GM12878 (cell line): ENCODE measurements around the gene SLC4A3. TPM values are rescaled to one million over a fixed set of nuclear protein-coding genes. Genes with fewer than 3 reads are reported as not detected.

ENCODE experiments used
- ATAC-seq: fragments of 200-7000 bp; cut with Tn5 transposase; 3 replicates; pipeline ENCODE4 v1.9.1; 2020; ENCODE audit warnings: mild to moderate bottlenecking, moderate library complexity
- BruUV-seq: library from RNA; stranded (reverse); fragments of 400-500 nt; replicated peaks from 2 replicates; lab custom pipeline; 2021; lab: Mats Ljungman, UMichigan
- CTCF ChIA-PET: fragments of 300-600 bp; sonication (Branson Sonifier 250); formaldehyde crosslinking; extraction: SDS; loops from one replicate; lab custom pipeline; 2021; ENCODE audit warnings: inconsistent platforms; lab: Yijun Ruan, JAX
- POLR2A ChIA-PET: fragments of 350-600 bp; formaldehyde crosslinking; extraction: SDS; loops from one replicate; lab custom pipeline; 2021; ENCODE audit warnings: inconsistent platforms; lab: Charles Lee
- RAD21 ChIA-PET: fragments of 300-600 bp; sonication (Branson Sonifier 250); formaldehyde crosslinking; loops from one replicate; lab custom pipeline; 2023; ENCODE audit warnings: antibody characterized with exemption; ENCODE audit not compliant: unreplicated experiment; lab: Charles Lee
- SMC1A ChIA-PET: fragments of 300-600 bp; sonication (Branson Sonifier 250); formaldehyde crosslinking; loops from one replicate; lab custom pipeline; 2023; ENCODE audit not compliant: unreplicated experiment, uncharacterized antibody; lab: Charles Lee
- DNase-seq: peaks from one replicate; pipeline ENCODE4 v3.0.0-alpha.2; 2011; ENCODE audit warnings: low read depth, low spot score
- FAIRE-seq: peaks from 3 replicates; lab custom pipeline; 2011; peaks lifted over from hg19 to GRCh38; lab: Jason Lieb, UNC
- H2AFZ ChIP-seq: 2 replicates; pipeline ENCODE4 v1.6.0; 2011; ENCODE audit warnings: low read depth, low read length, control low read depth; ENCODE audit not compliant: control insufficient read depth
- H3K27ac ChIP-seq: 2 replicates; pipeline ENCODE4 v1.5.1; 2011; ENCODE audit warnings: control low read depth; ENCODE audit not compliant: control insufficient read depth, insufficient read depth
- H3K27me3 ChIP-seq, 2 experiments: replicated peaks in 1 of 2; 2 replicates each; pipeline versions ENCODE4 v1.6.0 to v1.6.1; 2011; ENCODE audit warnings: low read length in 1 of 2; ENCODE audit not compliant: control insufficient read depth in 2 of 2, insufficient read depth in 2 of 2
- H3K36me3 ChIP-seq, 2 experiments: 2 replicates each; pipeline ENCODE4 v1.5.1; 2011; ENCODE audit warnings: low read length in 1 of 2; ENCODE audit not compliant: control insufficient read depth in 2 of 2, insufficient read depth in 2 of 2
- H3K4me1 ChIP-seq: 2 replicates; pipeline ENCODE4 v1.6.1; 2011; ENCODE audit warnings: mild to moderate bottlenecking, low read length, moderate library complexity, mixed read lengths; ENCODE audit not compliant: control insufficient read depth, insufficient read depth
- H3K4me2 ChIP-seq: 2 replicates; pipeline ENCODE4 v1.6.0; 2011; ENCODE audit warnings: control low read depth; ENCODE audit not compliant: control insufficient read depth, insufficient read depth
- H3K4me3 ChIP-seq: fragments of 200-600 bp; sonication (generic); 2 replicates; pipeline ENCODE4 v1.5.1; 2016
- H3K79me2 ChIP-seq: 2 replicates; pipeline ENCODE4 v1.6.0; 2011; ENCODE audit warnings: low read length; ENCODE audit not compliant: control insufficient read depth, insufficient read depth
- H3K9ac ChIP-seq: 2 replicates; pipeline ENCODE4 v1.8.0; 2011; ENCODE audit warnings: low read length, control low read depth, mixed read lengths; ENCODE audit not compliant: control insufficient read depth, insufficient read depth
- H3K9me3 ChIP-seq: replicated peaks from 3 replicates; pipeline ENCODE4 v1.5.1; 2011; ENCODE audit warnings: mild to moderate bottlenecking, low read length; ENCODE audit not compliant: control insufficient read depth, insufficient read depth
- H4K20me1 ChIP-seq: 2 replicates; pipeline ENCODE4 v1.6.0; 2011; ENCODE audit not compliant: control insufficient read depth, insufficient read depth
- ELK1 ChIP-seq: IDR thresholded peaks from 2 replicates; pipeline ENCODE4 v1.6.1; 2012; ENCODE audit warnings: low read depth, low read length, improper control_type of control experiment
- EP300 ChIP-seq, 2 experiments: fragments of 150-350 bp in 1 of 2; IDR thresholded peaks; 2 replicates each; pipeline ENCODE4 v1.6.1; 2011 to 2012; ENCODE audit warnings: low read depth in 2 of 2, low read length in 2 of 2, borderline replicate concordance in 1 of 2, improper control_type of control experiment in 1 of 2, inconsistent platforms in 1 of 2; ENCODE audit not compliant: control insufficient read depth in 1 of 2
- ETV6 ChIP-seq, 2 experiments: fragments of 450-650 bp in 1 of 2; IDR thresholded peaks in 1 of 2; conservative IDR thresholded peaks in 1 of 2; 2 replicates each; pipeline ENCODE4 v1.6.1; 2014; ENCODE audit warnings: antibody characterized with exemption in 1 of 2, borderline replicate concordance in 1 of 2, low read depth in 1 of 2, mild to moderate bottlenecking in 1 of 2, moderate library complexity in 1 of 2
- FOXK2 ChIP-seq: fragments of 450-650 bp; IDR thresholded peaks from 2 replicates; pipeline ENCODE4 v1.6.1; 2017; ENCODE audit warnings: mild to moderate bottlenecking, moderate library complexity
- HDAC6 ChIP-seq: fragments of 200-600 bp; sonication (generic); IDR thresholded peaks from one replicate; pipeline ENCODE4 v1.8.0; 2017; ENCODE audit warnings: antibody characterized with exemption; ENCODE audit not compliant: unreplicated experiment
- NFYB ChIP-seq: IDR thresholded peaks from 2 replicates; pipeline ENCODE4 v1.6.1; 2011; ENCODE audit warnings: low read depth, mild to moderate bottlenecking, low read length, improper control_type of control experiment, moderate library complexity; ENCODE audit not compliant: insufficient read depth
- PKNOX1 ChIP-seq: fragments of 450-650 bp; IDR thresholded peaks from 2 replicates; pipeline ENCODE4 v1.6.1; 2016; ENCODE audit warnings: mild to moderate bottlenecking
- POLR2AphosphoS2 ChIP-seq: IDR thresholded peaks from 2 replicates; pipeline ENCODE4 v1.6.1; 2011; ENCODE audit warnings: low read depth, mild to moderate bottlenecking, low read length, improper control_type of control experiment, moderate library complexity
- RAD21 ChIP-seq: IDR thresholded peaks from 2 replicates; pipeline ENCODE4 v1.6.1; 2011; ENCODE audit warnings: mild to moderate bottlenecking, low read depth, low read length, moderate library complexity; ENCODE audit not compliant: insufficient read depth
- RFX5 ChIP-seq: IDR thresholded peaks from 2 replicates; pipeline ENCODE4 v1.6.1; 2011; ENCODE audit warnings: low read depth, low read length, improper control_type of control experiment
- RUNX3 ChIP-seq: IDR thresholded peaks from 2 replicates; pipeline ENCODE4 v1.6.1; 2012; ENCODE audit warnings: low read length, inconsistent platforms
- SP1 ChIP-seq: IDR thresholded peaks from one replicate; pipeline ENCODE4 v1.6.1; 2011; ENCODE audit warnings: low read depth, low read length
- SREBF2 ChIP-seq: IDR thresholded peaks from 2 replicates; pipeline ENCODE4 v1.6.1; 2012; ENCODE audit warnings: mild to moderate bottlenecking, low read length
- TCF3 ChIP-seq: IDR thresholded peaks from 2 replicates; pipeline ENCODE4 v1.6.1; 2012; ENCODE audit warnings: low read depth, mild to moderate bottlenecking, low read length, borderline replicate concordance; ENCODE audit not compliant: insufficient read depth
- TCF7 ChIP-seq: IDR thresholded peaks from 2 replicates; pipeline ENCODE4 v1.6.1; 2014; ENCODE audit warnings: antibody characterized with exemption, borderline replicate concordance
- ZBTB4 ChIP-seq: fragments of 450-650 bp; formaldehyde crosslinking; IDR thresholded peaks from 2 replicates; pipeline ENCODE4 v1.4.0; 2022; ENCODE audit warnings: mild to moderate bottlenecking, moderate library complexity
- ZNF274 ChIP-seq: IDR thresholded peaks from one replicate; pipeline ENCODE4 v1.8.0; 2011; ENCODE audit not compliant: insufficient read length, insufficient read depth
- WGBS: methylation state at CpG from one replicate; pipeline ENCODE4 v1.1.6; 2016; ENCODE audit warnings: low lambda C conversion rate; ENCODE audit not compliant: insufficient replicate concordance, insufficient coverage; ENCODE audit errors: missing lambda C conversion rate; 5-methylcytosine and 5-hydroxymethylcytosine counted together
- in situ Hi-C: fragments of 300-500 bp; cut with MboI; formaldehyde crosslinking; loops from 9 replicates; pipeline ENCODE4 v1.14.3; 2018; ENCODE audit warnings: mixed read lengths
- intact Hi-C: fragments of 100-400 bp; cut with micrococcal nuclease; formaldehyde crosslinking; loops from one replicate; pipeline ENCODE4 v1.14.2; 2022; ENCODE audit not compliant: unreplicated experiment
- polyA plus RNA-seq, 11 experiments: library from polyadenylated mRNA; depleted of rRNA in 4 of 11; unstranded in 6 of 11; stranded (reverse) in 5 of 11; fragments of >200 nt; fragmentation: Nextera tagmentation in 4 of 11; fragmentation: Illumina TruSeq in 1 of 11; extraction: Ambion mirVana in 4 of 11; extraction: Trizol in 1 of 11; gene quantifications; 1 replicate in 1 of 11; 2 replicates in 10 of 11; pipeline versions ENCODE4 v1.2.1 to v1.2.3, GENCODE V29; 2011 to 2016; ENCODE audit warnings: inconsistent platforms in 2 of 11, missing spikeins in 2 of 11, low read depth in 1 of 11
- total RNA-seq, 4 experiments: library from RNA; depleted of rRNA in 3 of 4; stranded (reverse); fragments of >200 nt in 3 of 4; fragmentation: Illumina TruSeq in 1 of 4; extraction: Trizol in 1 of 4; gene quantifications; 2 replicates each; pipeline versions ENCODE4 v1.2.1 to v1.2.3, GENCODE V29; 2013 to 2021

The SLC4A3 gene
- total and polyA plus RNA-seq, 10 of the 15 experiments (the other 5 are each of a cell fraction or from before 2014, with no cell fraction given): 0.05 to 0.08 TPM; not detected in 8

DNA sequence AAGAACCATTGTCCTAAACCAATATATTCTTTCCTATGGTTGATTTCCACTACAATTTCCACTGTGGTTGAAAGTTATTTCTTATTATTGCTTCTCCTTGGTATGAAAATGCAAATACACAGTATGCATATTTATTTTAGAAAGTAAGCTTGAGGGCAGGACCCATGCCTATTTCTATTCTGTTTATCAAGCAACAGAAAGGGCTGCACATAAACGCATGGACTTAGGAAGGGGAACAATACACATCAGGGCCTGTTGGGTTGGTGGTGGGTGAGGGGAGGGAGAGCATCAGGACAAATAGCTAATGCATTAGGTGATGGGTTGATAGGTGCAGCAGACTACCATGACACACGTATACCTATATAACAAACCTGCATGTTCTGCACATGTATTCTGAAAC, 20.7 kb downstream of the SLC4A3 start (continued):
- TF ChIP-seq ZBTB4 (CRISPR knock-in tag): no peak
- TF ChIP-seq TCF7: no peak
- TF ChIP-seq SP1: no peak
- TF ChIP-seq POLR2AphosphoS2: no peak
- no peak for TF ChIP-seq TCF3
- TF ChIP-seq RAD21: no peak
- no peak for TF ChIP-seq HDAC6

- RAD21 ChIA-PET: no interaction called here
- intact Hi-C loops: no loop called here
- SMC1A ChIA-PET: no interaction called here
- in situ Hi-C loops: no loop called here
- Histone ChIP-seq H3K9ac (no peak overlapping the region), H3K9me3 (no peaks in the 10 kb centered on the region), H3K4me3 (no peak overlapping the region), H3K4me1 (no peaks in the 10 kb centered on the region), H3K4me2 (no peak overlapping the region), H3K27me3 (peaks cover 0 to 2% of the 10 kb centered on the region in 2 experiments; a peak in 1 of 4 replicates), H3K36me3 (no peaks in the 10 kb centered on the region), H2AFZ (no peak overlapping the region), H3K79me2 (no peaks in the 10 kb centered on the region), H3K27ac (no peak overlapping the region), H4K20me1 (no peaks in the 10 kb centered on the region)
- no TSS peak for BruUV-seq
- ATAC-seq (no peak), DNase-seq (no peak), FAIRE-seq (no peak)
- POLR2A ChIA-PET: no interaction called here
- WGBS: 32% methylated on average over 4 of the region's 4 CpGs
- CTCF ChIA-PET: interaction anchor here (0.6 to 1.6 kb wide), 3 partner anchors 12 to 29 kb away, joined by 3 to 5 read pairs (median 4); no protein-coding TSS in a partner anchor
- TF ChIP-seq RUNX3: no peak
- TF ChIP-seq RFX5: no peak
- TF ChIP-seq ZNF274: no peak
- no peak for TF ChIP-seq EP300 (IDR thresholded peaks at IDR 0.05; ENCODE audit: borderline replicate concordance in 1 of 2, control insufficient read depth in 1 of 2, low read depth in 2 of 2, low read length in 2 of 2)
- TF ChIP-seq ELK1: no peak
- no peak for TF ChIP-seq NFYB
- no peak for TF ChIP-seq SREBF2
- no peak for TF ChIP-seq ETV6 (conservative IDR thresholded peaks at IDR 0.05 in 1 of 2, IDR thresholded peaks at IDR 0.05 in 1 of 2; ENCODE audit: borderline replicate concordance in 1 of 2, low read depth in 1 of 2)
- no peak for TF ChIP-seq FOXK2
- TF ChIP-seq PKNOX1: no peak
Measured at GRCh38 chr2:219648963-219649362, 21.5 kb downstream of the SLC4A3 start.
